Lung (tissue), 12 donors: ENCODE measurements around the gene FANCM. TPM values are rescaled to one million over a fixed set of nuclear protein-coding genes. Genes with fewer than 3 reads are reported as not detected.
A peak's percentile ranks its signal among the peaks of the same experiment; 100 is the strongest.

Source experiments
- ATAC-seq: fragments of 200-7000 bp; cut with Tn5 transposase; one replicate; pipeline ENCODE4 v1.9.1; 2020; ENCODE audit warnings: moderate number of reproducible peaks; ENCODE audit not compliant: insufficient read depth, low FRiP score
- DNase-seq, 3 donors: peaks; one replicate each; pipeline ENCODE4 v3.0.0-alpha.2; 2013 to 2017
- H3K27ac ChIP-seq, 2 donors: one replicate each; pipeline ENCODE4 v1.5.1; 2013; ENCODE audit warnings: mild to moderate bottlenecking in 2 of 2, moderate library complexity in 2 of 2, control low read depth in 1 of 2, inconsistent platforms in 1 of 2, low read depth in 1 of 2, low read length in 1 of 2
- H3K27me3 ChIP-seq, 3 donors: one replicate each; pipeline ENCODE4 v1.5.1; 2013; ENCODE audit warnings: low read length in 2 of 3; ENCODE audit not compliant: control insufficient read depth in 3 of 3, insufficient read depth in 3 of 3
- H3K36me3 ChIP-seq, 4 donors: one replicate each; pipeline ENCODE4 v1.5.1; 2013; ENCODE audit warnings: low read length in 4 of 4, mild to moderate bottlenecking in 1 of 4, moderate library complexity in 1 of 4; ENCODE audit not compliant: control insufficient read depth in 4 of 4, insufficient read depth in 4 of 4
- H3K4me1 ChIP-seq, 5 donors: one replicate each; pipeline ENCODE4 v1.5.1; 2013; ENCODE audit warnings: low read length in 5 of 5, mild to moderate bottlenecking in 2 of 5, moderate library complexity in 1 of 5; ENCODE audit not compliant: control insufficient read depth in 5 of 5, insufficient read depth in 5 of 5
- H3K4me3 ChIP-seq: one replicate; pipeline ENCODE4 v1.5.1; 2013; ENCODE audit warnings: mild to moderate bottlenecking, control low read depth, moderate library complexity
- H3K9ac ChIP-seq, 2 donors: one replicate each; pipeline ENCODE4 v1.5.1; 2013; ENCODE audit warnings: low read length in 2 of 2, control low read depth in 1 of 2; ENCODE audit not compliant: insufficient read depth in 1 of 2
- H3K9me3 ChIP-seq, 4 donors: one replicate each; pipeline ENCODE4 v1.5.1; 2013; ENCODE audit warnings: low read length in 3 of 4, mild to moderate bottlenecking in 1 of 4, moderate library complexity in 1 of 4; ENCODE audit not compliant: control insufficient read depth in 4 of 4, insufficient read depth in 3 of 4
- CTCF ChIP-seq: IDR thresholded peaks from 2 replicates; pipeline ENCODE4 v1.5.1; 2012; ENCODE audit warnings: mild to moderate bottlenecking; ENCODE audit errors: control extremely low read depth, extremely low read depth
- WGBS, 2 donors: extraction: QIAGEN DNeasy Blood & Tissue Kit; methylation state at CpG; one replicate each; pipeline ENCODE4 v1.1.7; 2013; 5-methylcytosine and 5-hydroxymethylcytosine counted together
- polyA plus RNA-seq, 2 donors: library from polyadenylated mRNA; stranded (reverse); fragments of 200-250 nt; gene quantifications; one replicate each; pipeline ENCODE4 v1.2.1, GENCODE V29; 2013
- total RNA-seq, 2 donors: library from RNA; depleted of rRNA in 1 of 2; stranded (reverse); fragments of >200 nt in 1 of 2; gene quantifications; one replicate each; pipeline ENCODE4 v1.2.1, GENCODE V29; 2014 to 2021
- donor health status: control.
- donor health status: control.
- donor health status: Bipolar disorder and iron deficiency.
- donor health status: healthy.
- donor health status: DM: yes; HTN: yes; CAD: no.

FANCM gene
- total and polyA plus RNA-seq, 4 donors = 0.88 to 13.6 (median 4.3) TPM

GRCh38 chr14:45104561-45104960 is 31.2 kb upstream of the FANCM start:
- H3K4me1 ChIP-seq = no peaks in the 10 kb centered on the region
- ATAC-seq (no peak), DNase-seq (no peak)
- no peaks in the 10 kb centered on the region for H3K27me3 ChIP-seq
- H3K27ac ChIP-seq = no peak overlapping the region
- WGBS, 2 donors = 29 to 98% methylated on average over 1 of the region's 1 CpG
- H3K9me3 ChIP-seq = no peaks in the 10 kb centered on the region
- no peak overlapping the region for H3K4me3 ChIP-seq
- no peak for TF ChIP-seq CTCF
- peaks cover 13 to 32% (median 19%) of the 10 kb centered on the region in 4 donors for H3K36me3 ChIP-seq
- no peak overlapping the region for H3K9ac ChIP-seq

GRCh38 chr14:45112896-45113781 is 22.6 kb upstream of the FANCM start:
- no peak for TF ChIP-seq CTCF
- no peak overlapping the region for H3K4me3 ChIP-seq
- H3K9ac ChIP-seq = no peak overlapping the region
- DNase-seq (peak in 2 of 3 donors; percentile 42 to 44), ATAC-seq (no peak)
- WGBS, 2 donors = 76 to 81% methylated on average over 6 of the region's 6 CpGs
- peaks cover 0 to 2% (median 0%) of the 10 kb centered on the region in 4 donors for H3K9me3 ChIP-seq
- peaks cover 0 to 4% (median 0%) of the 10 kb centered on the region in 5 donors for H3K4me1 ChIP-seq
- H3K27me3 ChIP-seq = no peaks in the 10 kb centered on the region
- no peak overlapping the region for H3K27ac ChIP-seq
- peaks cover 12 to 49% (median 32%) of the 10 kb centered on the region in 4 donors for H3K36me3 ChIP-seq

- Histone ChIP-seq H3K4me3 (no peak overlapping the region), H3K27ac (no peak overlapping the region), H3K9me3 (peaks cover 0 to 2% (median 0%) of the 10 kb centered on the region in 4 donors), H3K4me1 (peaks cover 0 to 4% (median 0%) of the 10 kb centered on the region in 5 donors), H3K36me3 (peaks cover 10 to 52% (median 32%) of the 10 kb centered on the region in 4 donors), H3K27me3 (no peaks in the 10 kb centered on the region), H3K9ac (no peak overlapping the region)
- DNase-seq = no peak
- 76 to 86% methylated on average over 3 of the region's 3 CpGs for WGBS, 2 donors
- no peak for TF ChIP-seq CTCF
- ATAC-seq = no peak
Observed at GRCh38 chr14:45114327-45114726, 21.4 kb upstream of the FANCM start.
